ENCODE data around the gene SCRN1.

The SCRN1 gene

DNA sequence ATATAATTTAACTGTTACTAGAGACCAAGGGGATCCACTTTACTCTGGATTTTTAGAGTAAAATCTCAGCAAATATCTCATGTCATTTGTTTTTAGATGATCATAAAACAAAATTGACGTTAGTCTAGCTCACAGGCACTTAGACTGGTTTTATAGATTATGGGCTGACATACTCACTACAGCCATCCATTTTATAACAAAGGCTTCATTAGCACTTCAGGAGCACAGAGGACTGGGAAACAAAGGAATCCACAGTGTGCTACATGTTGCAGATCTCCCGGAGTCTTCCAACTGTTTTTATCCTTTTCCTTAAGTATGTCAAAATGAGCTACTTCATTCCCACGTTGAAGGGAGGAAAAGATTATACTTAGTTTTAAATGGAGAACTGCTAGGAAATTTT, 15.9 kb upstream of the SCRN1 start:
- no peak for DNase-seq (ENCODE audit: low read depth in 1 of 2, low spot score in 1 of 2)

DNA sequence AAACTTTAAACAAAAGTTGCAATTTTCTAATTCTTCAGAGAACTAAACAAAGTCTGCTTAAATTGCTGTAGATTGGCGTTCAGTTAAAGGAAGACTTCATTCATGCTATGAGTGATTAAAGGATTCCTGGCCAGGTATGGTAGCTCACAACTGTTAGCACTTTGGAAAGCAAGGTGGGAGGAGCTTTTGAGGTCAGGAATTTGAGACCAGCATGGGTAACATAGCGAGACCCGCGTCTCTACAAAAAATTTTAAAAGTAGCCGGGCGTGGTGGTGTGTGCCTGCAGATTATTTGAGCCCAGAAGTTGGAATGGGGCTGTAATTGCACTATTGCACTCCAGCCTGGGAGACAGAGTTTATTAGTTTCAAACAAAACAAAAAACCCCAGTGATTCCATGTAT, 13.5 kb upstream of the SCRN1 start:
- DNase-seq (ENCODE audit: low read depth in 1 of 2, low spot score in 1 of 2) = no peak

DNA sequence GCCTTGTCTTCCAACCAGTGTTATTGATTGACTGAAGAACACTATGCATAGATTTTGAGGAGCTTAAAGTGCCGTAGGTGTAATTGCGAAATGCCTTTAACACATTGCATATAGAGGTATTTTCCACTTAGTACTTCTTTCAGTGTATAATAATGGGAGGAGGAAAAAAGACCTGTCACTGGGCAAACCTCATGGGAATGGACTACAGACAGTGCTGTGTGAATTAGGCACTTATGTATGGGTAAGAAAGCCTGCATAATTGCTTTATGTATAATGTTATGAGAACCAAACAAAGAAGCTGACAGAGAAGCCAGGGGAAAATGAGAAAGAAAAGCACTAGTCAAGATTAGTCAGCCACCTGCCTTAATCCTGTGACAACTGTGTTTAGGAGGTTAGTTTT, 12.4 kb upstream of the SCRN1 start:
- DNase-seq (ENCODE audit: low read depth in 1 of 2, low spot score in 1 of 2) = no peak

DNA sequence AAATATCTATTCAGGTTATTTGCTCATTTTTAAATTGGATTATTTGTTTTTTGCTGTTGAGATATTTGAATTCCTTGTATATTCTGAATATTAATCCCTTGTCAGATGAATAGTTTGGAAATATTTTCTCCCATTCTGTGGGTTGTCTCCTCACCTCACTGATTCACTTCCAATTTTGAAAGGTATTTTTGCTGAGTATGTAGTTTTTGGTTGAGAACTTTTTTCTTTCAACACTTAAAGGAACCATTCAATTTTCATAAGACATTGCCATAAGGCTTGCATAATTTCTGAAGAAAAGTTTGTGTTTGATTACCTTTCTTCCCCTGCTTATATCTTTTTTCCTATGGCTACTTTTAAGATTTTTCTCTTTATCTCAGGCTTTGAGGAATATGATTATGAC, 8.9 kb upstream of the SCRN1 start:
- no peak for DNase-seq (ENCODE audit: low read depth in 1 of 2, low spot score in 1 of 2)

DNA sequence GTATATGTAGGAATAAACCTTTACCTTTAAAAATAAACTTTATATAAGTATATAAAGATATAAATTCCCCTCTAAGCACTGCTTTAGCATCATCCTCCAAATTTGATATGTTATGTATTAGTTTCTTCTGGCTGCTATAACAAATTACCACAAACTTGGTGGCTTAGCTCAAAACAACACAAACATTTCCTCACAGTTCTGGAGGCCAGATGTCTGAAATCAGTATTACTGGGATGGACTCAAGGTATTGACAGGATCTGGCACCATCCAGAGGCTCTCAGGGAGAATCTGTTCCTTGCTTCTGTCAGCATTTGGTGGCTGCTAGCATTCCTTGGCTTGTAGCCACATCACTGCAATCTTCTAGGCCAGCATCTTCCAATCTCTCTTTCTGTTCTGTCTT, 6.7 kb upstream of the SCRN1 start:
- no peak for DNase-seq (ENCODE audit: low read depth in 1 of 2, low spot score in 1 of 2)

DNA sequence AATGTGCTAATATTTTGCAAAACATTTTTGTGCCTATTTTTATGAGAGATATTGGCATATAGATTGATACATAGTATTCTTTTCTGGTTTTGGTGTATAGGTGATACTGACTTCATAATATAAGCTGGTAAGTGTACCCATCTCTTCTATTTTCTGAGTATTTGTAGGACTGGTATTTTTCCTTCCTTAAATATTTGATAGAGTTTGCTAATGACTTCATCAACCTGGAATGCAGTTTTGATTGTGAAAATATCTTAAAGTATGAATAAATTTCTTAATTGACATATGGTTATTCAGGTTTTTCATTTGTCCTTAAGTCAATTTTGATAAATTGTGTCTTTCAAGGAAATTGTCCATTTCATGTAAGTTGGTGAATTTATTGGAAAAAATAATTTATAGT, 6.1 kb upstream of the SCRN1 start:
- DNase-seq (ENCODE audit: low read depth in 1 of 2, low spot score in 1 of 2) = no peak

DNA sequence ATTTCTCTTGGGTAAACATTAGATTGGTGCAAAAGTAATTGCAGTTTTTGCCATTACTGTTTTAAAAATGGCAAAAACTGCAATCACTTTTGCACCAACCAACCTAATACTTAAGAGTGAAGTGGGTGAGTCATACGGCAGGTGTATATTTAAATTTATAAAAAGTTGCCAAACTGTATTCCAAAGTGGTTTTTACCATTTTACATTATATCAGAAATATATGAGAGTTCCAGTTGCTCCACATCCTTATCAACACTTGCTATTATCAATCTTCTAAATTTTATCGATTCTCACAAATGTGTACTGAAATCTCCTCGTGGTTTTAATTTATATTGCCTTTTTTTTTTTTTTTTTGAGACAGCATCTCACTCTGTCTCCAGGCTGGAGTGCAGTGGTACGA, 3.5 kb upstream of the SCRN1 start:
- DNase-seq (ENCODE audit: low read depth in 1 of 2, low spot score in 1 of 2) = no peak

DNA sequence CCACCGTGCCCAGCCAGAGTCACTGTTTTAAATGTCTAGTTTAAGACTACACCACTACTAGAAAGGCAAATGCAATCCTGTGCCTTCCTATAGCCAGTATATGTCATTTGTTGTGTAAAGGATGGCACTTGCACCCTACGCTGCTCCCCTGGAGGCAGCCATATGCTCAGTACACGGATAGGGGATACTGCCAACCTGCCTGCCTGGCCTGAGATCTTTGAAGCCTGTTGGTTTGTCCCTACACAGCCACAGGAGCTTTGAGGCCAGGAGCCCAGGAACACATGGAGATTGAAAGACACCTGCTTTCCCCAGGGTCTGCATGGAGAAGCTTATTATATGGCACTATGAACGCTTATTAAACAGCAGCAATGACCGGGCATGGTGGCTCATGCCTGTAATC, 2.3 kb upstream of the SCRN1 start:
- DNase-seq (ENCODE audit: low read depth in 1 of 2, low spot score in 1 of 2) = no peak

DNA sequence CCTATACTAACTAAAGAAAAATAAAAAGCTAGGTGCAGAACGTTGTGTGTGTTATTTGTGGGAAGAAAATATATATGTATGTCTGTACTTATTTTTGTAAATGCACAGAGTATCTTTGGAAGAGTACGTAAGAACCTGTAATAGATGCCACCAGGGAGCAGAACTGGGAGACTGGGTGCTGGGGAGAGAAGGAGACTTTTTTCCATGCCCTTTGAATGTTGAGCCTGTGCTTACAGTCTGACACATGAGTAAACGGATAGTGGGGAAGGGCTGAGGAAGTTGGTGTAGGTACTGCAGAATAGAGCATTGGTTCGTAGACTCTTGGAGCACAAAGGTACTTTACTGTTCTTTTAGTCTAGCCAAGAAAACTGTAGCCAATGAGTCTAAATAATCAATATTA, 1.3 kb upstream of the SCRN1 start:
- no peak for DNase-seq (ENCODE audit: low read depth in 1 of 2, low spot score in 1 of 2)

DNA sequence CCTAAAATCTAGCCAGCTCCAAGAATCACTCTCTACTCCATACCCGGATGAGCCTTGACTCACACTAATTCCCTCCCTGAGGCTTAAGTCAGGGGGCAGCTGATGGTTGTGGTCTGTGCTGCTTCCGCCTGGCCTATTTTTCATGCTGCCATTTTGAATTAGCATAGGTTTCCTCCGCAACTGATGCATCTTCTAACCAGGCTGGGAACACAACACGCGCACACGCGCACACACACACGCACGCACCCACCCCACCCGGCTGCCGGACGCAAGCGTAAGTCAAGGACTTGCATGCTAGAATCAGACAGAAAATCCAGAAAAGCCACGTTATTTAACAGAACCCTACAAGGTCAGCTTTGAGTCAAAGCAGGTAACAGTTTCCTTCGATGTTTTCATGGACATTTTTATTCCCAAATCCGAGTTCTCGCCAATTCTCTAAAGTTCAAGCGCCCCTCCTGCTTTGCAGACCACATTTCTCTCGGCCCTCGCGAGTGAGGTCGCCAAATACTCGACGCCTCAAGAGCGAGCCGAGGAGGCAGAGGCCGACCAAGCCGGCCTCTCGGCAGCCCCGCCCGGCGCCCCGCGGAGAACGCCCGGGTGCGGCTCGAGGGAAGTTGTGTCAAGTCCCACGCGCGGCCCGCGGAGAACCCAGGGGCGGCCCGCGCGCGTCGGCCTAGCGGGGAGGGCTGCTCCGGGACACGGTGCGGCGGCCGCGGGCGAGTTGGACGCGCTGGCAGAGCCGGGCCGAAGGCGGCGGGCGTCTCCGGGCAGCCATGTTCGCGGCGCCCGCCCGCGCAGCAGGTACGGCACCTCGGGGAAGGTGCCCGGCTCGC, 961 bp downstream of the SCRN1 start:
- no peak for DNase-seq (ENCODE audit: low read depth in 1 of 2, low spot score in 1 of 2)

DNA sequence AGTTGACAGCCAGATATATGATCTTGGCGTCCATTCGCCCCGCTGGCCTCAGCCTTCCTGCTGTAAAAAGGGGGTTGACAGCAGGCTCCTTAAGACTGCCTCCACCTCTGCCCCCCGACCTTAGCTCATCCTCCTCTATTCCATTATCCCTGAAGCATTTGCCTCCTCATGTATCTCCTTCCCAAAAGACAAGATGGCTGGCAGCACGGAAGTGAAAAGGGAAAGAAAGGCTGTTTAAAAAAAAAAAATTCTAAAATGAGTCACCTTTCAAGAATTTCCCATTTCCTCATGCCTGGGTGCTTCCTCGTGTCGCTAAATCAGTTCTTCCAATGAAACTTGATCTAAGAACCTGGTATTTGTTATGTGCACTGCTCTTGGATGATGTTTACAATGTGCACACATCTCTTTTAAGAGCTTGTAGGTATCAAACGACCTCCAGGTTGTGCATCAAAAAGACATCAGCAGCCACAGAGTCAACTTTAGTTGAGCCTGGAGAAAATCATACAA, 1.7 kb downstream of the SCRN1 start:
- no peak for DNase-seq (ENCODE audit: low read depth in 1 of 2, low spot score in 1 of 2)

DNA sequence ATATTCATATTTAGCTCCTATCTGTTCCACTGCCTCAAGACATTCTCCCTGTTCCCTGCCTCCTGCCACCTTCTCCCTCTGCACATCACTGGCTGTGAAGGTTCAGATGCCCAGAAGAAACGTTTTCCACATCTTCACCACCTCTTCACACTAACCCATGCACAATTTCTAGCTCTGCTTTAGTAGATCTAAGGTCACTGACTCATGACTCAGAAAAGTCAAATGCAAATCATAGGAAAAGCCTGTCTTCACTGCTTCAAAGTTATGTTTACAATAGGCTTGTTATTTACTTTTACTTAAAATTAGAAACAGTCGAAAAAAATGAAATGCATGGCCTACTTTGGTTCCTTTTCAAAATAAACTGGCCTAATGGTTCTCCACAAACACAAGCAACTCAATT, 2.5 kb downstream of the SCRN1 start:
- no peak for DNase-seq (ENCODE audit: low read depth in 1 of 2, low spot score in 1 of 2)

DNA sequence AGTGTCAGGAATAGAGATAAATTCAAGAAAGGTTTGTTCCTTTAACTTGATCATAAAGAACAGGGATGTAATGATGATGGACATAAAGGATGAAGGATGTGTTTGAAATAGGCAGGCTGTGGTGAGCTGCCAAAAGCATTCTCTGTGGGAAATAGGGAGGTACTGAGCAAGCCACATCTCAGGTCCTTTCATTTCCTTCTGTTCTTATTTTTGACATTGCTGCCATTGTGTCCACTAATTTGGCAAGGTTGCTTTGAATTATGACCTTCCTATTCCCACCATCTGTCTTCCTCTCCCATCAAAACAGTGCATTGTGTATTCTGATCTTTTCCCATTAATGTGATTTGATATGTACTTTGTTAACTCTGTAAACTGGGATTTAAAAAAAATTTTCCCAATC, 9.4 kb downstream of the SCRN1 start:
- no peak for DNase-seq (ENCODE audit: low read depth in 1 of 2, low spot score in 1 of 2)

DNA sequence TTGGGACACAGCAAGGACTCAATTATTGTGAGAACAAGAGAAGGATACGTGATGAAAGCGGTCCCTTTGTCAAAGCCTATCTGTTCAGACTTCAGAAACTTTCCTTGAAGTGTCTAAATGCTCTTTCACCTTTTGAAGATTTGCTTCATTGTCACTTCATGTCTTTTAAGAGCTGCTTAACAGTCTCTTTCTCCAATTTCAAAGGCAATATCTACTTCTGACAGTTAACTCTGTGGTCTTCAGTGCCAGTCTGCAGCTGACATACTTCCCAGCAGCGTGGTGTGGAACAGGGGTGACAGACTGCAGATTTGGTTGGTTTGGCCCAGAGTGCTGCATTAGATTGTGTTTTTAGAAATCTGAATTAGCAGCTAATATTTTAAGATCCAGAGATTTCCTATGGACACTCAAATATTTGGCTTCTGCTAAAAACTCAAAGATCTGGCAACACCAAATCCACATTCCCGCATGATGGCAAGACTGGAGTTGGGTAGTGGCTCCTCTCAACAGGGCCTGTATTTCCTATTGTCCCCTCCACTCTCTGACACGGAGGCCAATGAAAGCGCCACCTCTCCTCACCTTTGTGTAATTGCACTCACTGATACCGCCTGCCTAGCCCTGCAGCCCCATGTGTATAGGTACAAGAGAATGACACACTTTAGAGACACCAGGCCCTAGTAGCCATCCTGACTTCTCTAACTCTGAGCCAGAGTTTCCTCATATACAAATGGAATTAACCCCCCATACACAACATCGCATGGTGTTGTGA, 11.5 kb downstream of the SCRN1 start:
- no peak for DNase-seq (ENCODE audit: low read depth in 1 of 2, low spot score in 1 of 2)

DNA sequence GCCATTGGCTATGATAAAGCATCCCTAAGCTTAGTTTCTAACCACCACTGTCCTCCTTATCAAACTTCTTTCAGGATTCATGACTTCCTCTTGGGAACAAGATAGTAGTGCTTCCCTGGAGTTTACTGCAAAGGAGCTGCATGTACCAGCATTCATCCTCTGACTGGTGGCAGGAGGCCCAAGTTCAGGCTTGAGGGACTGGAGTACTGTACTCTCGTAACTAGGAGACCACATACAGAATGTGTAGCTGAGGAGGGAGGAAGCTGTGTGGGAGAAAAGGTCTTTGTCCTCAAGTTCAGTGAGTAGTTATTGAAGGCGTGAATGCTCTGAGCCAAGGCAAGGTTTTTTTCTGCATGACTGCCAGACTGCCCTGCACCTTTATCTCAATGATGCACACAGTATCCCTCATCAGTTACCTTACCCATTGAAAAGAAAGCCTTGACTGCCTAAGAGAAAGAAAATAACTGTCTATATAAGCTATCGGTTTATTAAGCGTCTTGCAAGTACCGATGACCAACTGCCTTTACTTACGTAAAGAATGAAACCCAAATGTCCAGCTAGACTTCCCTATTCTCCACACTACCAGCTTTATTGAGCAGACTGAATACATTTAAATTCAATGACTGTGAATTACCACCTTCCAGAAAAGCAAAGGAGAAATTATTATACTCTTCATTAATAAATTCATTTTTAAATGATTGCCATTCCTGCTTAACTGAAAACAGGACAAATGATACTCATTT, 12.8 kb downstream of the SCRN1 start:
- DNase-seq (ENCODE audit: low read depth in 1 of 2, low spot score in 1 of 2) = no peak

DNA sequence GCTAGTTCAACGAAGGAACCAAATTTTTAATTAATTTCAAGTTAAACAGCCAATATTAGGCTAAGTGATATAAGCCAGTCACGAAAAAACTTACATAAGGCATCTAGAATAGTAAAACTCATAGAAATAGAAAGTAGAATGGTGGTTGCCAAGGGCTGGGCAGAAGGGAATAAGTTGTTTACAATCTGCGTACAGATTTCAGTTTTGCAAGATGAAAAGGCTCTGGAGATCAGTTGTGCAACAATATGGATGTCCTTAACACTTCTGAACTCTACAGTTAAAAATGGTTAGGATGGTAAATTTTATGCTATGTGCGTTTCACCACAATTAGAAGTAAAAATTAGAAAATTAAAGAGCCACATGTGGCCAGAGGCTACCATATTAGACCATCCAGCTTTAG, 13.3 kb downstream of the SCRN1 start:
- DNase-seq (ENCODE audit: low read depth in 1 of 2, low spot score in 1 of 2) = no peak

DNA sequence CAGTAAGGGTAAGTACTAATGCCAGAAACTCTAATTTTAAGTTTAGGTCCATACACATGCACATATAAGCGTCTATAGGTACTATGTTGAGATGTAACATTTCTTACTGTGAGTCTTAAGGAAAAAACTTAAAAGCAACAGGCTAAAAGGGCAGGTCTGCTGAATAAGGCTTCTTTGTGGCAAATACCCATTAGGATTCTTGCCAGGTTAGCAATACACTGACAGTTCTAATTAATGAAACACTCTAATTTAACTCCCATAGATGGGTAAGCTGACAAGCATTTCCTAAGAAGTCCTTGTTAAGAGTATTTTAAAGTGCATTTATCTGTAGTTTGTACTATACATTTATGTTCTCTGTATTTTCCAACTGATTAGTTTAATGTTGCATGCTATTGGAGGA, 14.0 kb downstream of the SCRN1 start:
- DNase-seq (ENCODE audit: low read depth in 1 of 2, low spot score in 1 of 2) = no peak

DNA sequence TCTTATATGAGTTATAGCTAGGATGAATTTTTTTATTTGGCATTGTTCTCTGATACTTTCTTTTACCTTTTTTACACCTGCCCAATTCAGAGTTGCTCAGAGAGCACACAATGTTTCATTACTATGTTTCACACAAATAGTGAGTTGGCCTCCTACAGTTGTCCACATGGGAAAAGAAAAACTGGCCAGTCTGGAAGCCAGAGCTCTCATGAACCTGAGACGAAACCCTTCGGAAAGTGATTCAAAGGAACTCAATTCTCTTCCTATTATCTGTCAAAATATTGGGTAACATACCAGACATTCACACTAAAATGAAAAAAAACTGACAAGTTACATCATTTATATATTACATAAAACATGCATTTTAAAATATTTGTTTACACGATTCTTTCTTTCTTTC, 15.3 kb downstream of the SCRN1 start:
- no peak for DNase-seq (ENCODE audit: low read depth in 1 of 2, low spot score in 1 of 2)

DNA sequence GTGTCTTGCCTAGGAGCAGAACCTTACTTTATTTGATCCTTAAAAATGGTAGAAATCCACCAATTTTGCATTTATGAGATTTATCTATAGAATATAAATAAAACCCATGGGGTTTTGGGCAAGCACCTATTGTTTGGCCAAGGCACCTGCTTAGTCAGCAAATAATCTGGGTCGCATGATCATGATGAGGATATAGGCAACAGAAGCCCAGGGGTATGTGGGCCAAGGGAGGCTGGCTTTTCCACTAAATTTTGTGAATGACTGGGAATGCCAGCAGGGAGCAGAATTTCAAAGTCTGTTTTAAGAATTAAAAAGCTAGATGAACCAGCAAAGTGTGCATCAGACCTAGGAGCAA, 17.3 kb downstream of the SCRN1 start:
- DNase-seq (ENCODE audit: low read depth in 1 of 2, low spot score in 1 of 2) = no peak

DNA sequence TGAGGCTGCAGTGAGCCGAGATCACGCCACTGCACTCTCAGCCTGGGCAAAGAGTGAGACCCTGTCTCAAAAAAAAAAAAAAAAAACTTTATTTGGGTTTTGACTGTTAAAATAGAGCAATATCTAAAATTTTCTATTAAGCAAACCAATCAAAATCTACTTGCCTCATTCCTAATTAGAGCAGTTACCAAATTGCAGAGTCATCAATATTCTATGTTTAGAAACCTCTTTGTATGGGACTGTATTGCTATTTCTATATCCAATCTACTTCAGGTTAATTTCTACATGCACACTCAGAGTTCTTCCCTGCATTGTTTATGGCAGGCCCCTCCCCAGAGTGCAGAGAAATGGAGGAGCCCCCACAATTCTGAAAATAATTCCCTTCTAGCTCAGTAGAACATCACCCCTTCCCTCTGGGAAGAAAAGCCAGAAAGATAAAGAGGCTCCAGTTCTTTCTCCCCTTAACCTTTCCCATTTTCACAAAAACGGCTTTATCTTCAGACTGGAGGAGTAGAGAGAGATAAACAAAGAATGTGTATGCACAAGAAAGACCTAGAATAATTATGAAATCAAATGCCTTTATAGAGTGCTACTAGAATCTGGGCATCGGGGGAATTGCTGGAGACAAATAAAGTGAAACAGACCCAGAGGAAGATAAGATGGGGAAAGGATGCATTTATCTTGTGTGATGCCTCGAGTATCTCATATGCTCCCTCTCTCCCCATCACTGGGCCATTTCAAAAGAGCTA, 17.9 kb downstream of the SCRN1 start:
- no peak for DNase-seq (ENCODE audit: low read depth in 1 of 2, low spot score in 1 of 2)

DNA sequence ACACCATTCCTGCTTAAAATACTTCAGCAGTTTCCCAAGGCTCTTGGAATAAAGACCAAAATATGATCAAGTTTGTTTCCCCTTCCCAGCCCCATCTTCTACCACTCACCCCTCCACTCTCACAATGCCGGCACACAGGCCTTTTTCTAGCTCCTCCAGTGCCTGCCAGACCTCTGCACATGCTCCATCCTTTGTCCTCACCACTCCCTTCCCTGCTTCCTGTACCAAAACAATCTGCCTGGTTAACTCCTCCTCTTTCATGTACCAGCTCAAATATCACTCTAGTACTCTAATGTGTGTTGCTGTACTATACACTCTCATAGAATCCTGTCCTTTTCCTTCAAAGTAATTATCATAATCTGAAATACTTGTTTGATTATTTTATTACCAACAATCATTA, 19.4 kb downstream of the SCRN1 start:
- DNase-seq (ENCODE audit: low read depth in 1 of 2, low spot score in 1 of 2) = no peak

All from stimulated activated CD4-positive, alpha-beta T cell treated with anti-CD3 and anti-CD28 coated beads, Interleukin-15, amount 100 ng/mL, for 1 hour (primary cell).